Measurements from ENCODE around the gene SLC35E3. TPM values are rescaled to one million over a fixed set of nuclear protein-coding genes. Genes with fewer than 3 reads are reported as not detected.

The SLC35E3 gene
- total and polyA plus RNA-seq, 2 experiments from 2014 or later = 1.9 to 16.2 TPM

DNA sequence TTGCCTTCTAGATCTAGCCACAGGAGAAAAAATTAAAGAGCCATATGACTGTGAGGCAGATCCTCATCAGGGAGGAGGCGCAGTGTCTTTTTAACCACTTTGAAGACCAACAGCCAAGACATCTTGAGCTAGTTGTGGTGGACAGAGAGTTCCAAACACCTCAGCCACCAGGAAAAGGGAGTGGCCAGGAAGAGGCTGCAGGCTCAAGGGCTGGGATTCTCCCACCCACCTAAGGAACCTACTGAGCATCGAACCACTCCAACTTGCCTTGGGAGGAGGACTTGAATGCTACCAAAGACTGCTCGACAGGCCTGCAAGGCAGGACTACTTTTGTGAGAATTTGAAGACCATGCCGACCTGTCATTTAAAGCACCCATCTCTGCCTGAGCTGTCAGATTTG is 47.5 kb downstream of the SLC35E3 start:
- Histone ChIP-seq H3K9me2 (ENCODE audit: insufficient read depth) (no peaks in the 10 kb centered on the region), H3K36me3 (ENCODE audit: low read depth) (no peaks in the 10 kb centered on the region), H4K20me1 (ENCODE audit: insufficient read depth) (no peaks in the 10 kb centered on the region), H2AFZ (no peak overlapping the region), H3K4me2 (ENCODE audit: unreplicated experiment) (no peak overlapping the region), H3K4me1 (ENCODE audit: insufficient read depth) (peaks cover 11% of the 10 kb centered on the region), H3K27me3 (replicated peaks; ENCODE audit: insufficient read depth) (no peaks in the 10 kb centered on the region), H3K9ac (no peak overlapping the region), H3K9me3 (ENCODE audit: low read depth) (no peaks in the 10 kb centered on the region), H3K4me3 (no peak overlapping the region), H3K79me2 (ENCODE audit: insufficient read depth) (no peaks in the 10 kb centered on the region), H3K27ac (no peak overlapping the region), H3F3A (ENCODE audit: insufficient read depth) (peaks cover 9% of the 10 kb centered on the region; the same call in 1 of the 2 replicates)
- DNase-seq = no peak
- in situ Hi-C loops (cut with MboI) = no loop called here
- TF ChIP-seq EZH2 (IDR thresholded peaks at IDR 0.05; ENCODE audit: insufficient read depth, poor library complexity, severe bottlenecking) (no peak), EZH2phosphoT487 (IDR thresholded peaks at IDR 0.05; ENCODE audit: insufficient read depth, low read depth) (no peak)
- WGBS, 2 experiments (ENCODE audit: low coverage in 1 of 2, low lambda C conversion rate in 2 of 2, missing lambda C conversion rate in 2 of 2) = 98 to 100% methylated on average over 4 of the region's 4 CpGs

DNA sequence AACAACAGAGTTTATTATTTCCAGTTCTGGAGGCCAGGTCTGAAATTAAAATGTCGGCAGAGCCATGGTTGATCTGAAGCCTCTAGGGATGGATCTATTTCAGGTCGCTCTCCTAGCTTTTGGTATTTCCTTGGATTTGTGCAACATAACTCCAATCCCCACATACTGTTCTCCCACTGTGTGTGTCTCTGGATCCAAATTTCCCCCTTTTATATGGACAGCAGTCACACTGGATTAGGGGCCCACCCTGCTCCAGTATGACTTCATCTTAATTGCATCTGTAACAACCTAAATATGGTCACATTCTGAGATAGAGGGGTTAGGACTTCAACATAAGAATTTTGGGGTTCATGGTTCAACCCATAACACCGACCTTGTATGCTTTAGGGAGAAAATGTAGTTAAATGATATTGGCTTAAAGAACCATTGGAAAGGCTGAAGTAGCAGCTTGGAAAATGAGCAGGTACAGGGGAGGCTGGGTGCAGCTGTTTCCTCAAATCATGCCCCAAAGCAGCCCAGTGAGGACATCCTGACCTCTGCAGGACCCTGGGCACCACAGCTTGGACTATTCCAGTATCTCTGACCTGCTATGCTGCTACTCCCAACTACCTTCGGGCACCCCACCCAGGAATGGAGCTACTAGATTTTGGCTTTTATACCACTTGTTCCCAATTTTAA is 48.1 kb downstream of the SLC35E3 start:
- Histone ChIP-seq H3K4me2 (ENCODE audit: unreplicated experiment) (no peak overlapping the region), H4K20me1 (ENCODE audit: insufficient read depth) (no peaks in the 10 kb centered on the region), H2AFZ (no peak overlapping the region), H3K27me3 (replicated peaks; ENCODE audit: insufficient read depth) (no peaks in the 10 kb centered on the region), H3K79me2 (ENCODE audit: insufficient read depth) (no peaks in the 10 kb centered on the region), H3K9me3 (ENCODE audit: low read depth) (no peaks in the 10 kb centered on the region), H3K9me2 (ENCODE audit: insufficient read depth) (no peaks in the 10 kb centered on the region), H3K9ac (no peak overlapping the region), H3F3A (ENCODE audit: insufficient read depth) (peaks cover 9% of the 10 kb centered on the region; the same call in 1 of the 2 replicates), H3K4me1 (ENCODE audit: insufficient read depth) (peaks cover 11% of the 10 kb centered on the region), H3K4me3 (no peak overlapping the region), H3K36me3 (ENCODE audit: low read depth) (no peaks in the 10 kb centered on the region), H3K27ac (no peak overlapping the region)
- DNase-seq = no peak
- 94 to 95% methylated on average over 4 of the region's 4 CpGs for WGBS, 2 experiments (ENCODE audit: low coverage in 1 of 2, low lambda C conversion rate in 2 of 2, missing lambda C conversion rate in 2 of 2)
- in situ Hi-C loops (cut with MboI) = no loop called here
- no peak for TF ChIP-seq EZH2 (IDR thresholded peaks at IDR 0.05; ENCODE audit: insufficient read depth, poor library complexity, severe bottlenecking)
- no peak for TF ChIP-seq EZH2phosphoT487 (IDR thresholded peaks at IDR 0.05; ENCODE audit: insufficient read depth, low read depth)

DNA sequence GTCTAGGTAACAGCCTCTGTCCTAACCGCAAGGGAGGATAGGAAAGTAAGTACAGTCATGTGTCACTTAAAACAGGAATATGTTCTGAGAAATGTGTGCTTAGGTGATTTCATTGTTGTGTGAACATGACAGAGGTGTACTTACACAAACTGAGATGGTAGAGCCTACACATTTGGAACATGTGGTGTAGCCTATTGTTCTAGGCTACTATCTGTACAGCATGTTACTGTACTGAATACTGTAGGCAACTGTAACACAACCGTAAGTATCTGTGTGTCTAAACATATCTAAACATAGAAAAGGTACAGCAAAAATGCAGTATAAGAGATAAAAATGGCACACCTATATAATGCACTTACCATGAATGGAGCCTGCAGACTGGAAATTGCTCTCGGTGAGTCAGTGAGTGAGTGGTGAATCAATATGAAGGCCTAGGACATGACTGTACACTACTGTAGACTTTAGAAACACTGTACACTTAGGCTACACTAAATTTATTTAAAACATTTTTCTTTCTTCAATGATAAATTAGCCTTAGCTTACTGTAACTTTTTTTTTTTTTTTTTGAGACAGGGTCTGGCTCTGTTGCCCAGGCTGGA is 48.8 kb downstream of the SLC35E3 start:
- no peaks in the 10 kb centered on the region for H3K27me3 ChIP-seq (replicated peaks; ENCODE audit: insufficient read depth)
- peaks cover 9% of the 10 kb centered on the region; the same call in 1 of the 2 replicates for H3F3A ChIP-seq (ENCODE audit: insufficient read depth)
- H3K79me2 ChIP-seq (ENCODE audit: insufficient read depth) = no peaks in the 10 kb centered on the region
- H3K4me1 ChIP-seq (ENCODE audit: insufficient read depth) = peaks cover 11% of the 10 kb centered on the region
- no peaks in the 10 kb centered on the region for H3K9me3 ChIP-seq (ENCODE audit: low read depth)
- H3K36me3 ChIP-seq (ENCODE audit: low read depth) = no peaks in the 10 kb centered on the region
- no peak overlapping the region for H3K9ac ChIP-seq
- H3K4me2 ChIP-seq (ENCODE audit: unreplicated experiment) = no peak overlapping the region
- in situ Hi-C loops (cut with MboI) = no loop called here
- 48 to 58% methylated on average over 3 of the region's 3 CpGs for WGBS, 2 experiments (ENCODE audit: low coverage in 1 of 2, low lambda C conversion rate in 2 of 2, missing lambda C conversion rate in 2 of 2)
- H3K4me3 ChIP-seq = no peak overlapping the region
- no peaks in the 10 kb centered on the region for H4K20me1 ChIP-seq (ENCODE audit: insufficient read depth)
- TF ChIP-seq EZH2 (IDR thresholded peaks at IDR 0.05; ENCODE audit: insufficient read depth, poor library complexity, severe bottlenecking) (no peak), EZH2phosphoT487 (IDR thresholded peaks at IDR 0.05; ENCODE audit: insufficient read depth, low read depth) (no peak)
- DNase-seq = peak; percentile 82
- no peaks in the 10 kb centered on the region for H3K9me2 ChIP-seq (ENCODE audit: insufficient read depth)
- no peak overlapping the region for H2AFZ ChIP-seq
- peak overlapping the region; percentile 42 for H3K27ac ChIP-seq

DNA sequence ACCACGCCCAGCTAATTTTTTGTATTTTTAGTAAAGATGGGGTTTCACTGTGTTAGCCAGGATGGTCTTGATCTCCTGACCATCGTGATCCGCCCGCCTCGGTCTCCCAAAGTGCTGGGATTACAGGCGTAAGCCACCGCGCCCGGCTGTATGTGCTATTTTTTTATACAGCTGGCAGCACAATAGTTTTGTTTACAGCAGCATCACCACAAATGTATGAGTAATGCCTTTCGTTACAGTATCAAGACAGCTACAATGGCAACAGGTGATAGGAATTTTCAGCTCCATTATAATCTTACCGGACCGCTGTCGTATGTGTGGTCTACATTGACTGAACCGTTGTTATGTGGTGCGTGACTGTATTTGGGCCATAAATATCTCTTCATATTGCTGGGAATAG is 50.4 kb downstream of the SLC35E3 start:
- no peak for TF ChIP-seq EZH2phosphoT487 (IDR thresholded peaks at IDR 0.05; ENCODE audit: insufficient read depth, low read depth)
- no peak overlapping the region for H2AFZ ChIP-seq
- H3K79me2 ChIP-seq (ENCODE audit: insufficient read depth) = no peaks in the 10 kb centered on the region
- H3K9ac ChIP-seq = no peak overlapping the region
- H3K4me3 ChIP-seq = no peak overlapping the region
- no peak overlapping the region for H3K27ac ChIP-seq
- WGBS, 2 experiments (ENCODE audit: low coverage in 1 of 2, low lambda C conversion rate in 2 of 2, missing lambda C conversion rate in 2 of 2) = 93 to 97% methylated on average over 15 of the region's 15 CpGs
- peaks cover 11% of the 10 kb centered on the region for H3K4me1 ChIP-seq (ENCODE audit: insufficient read depth)
- no peaks in the 10 kb centered on the region for H3K9me2 ChIP-seq (ENCODE audit: insufficient read depth)
- no peak for DNase-seq
- H3K36me3 ChIP-seq (ENCODE audit: low read depth) = no peaks in the 10 kb centered on the region
- no peak overlapping the region for H3K4me2 ChIP-seq (ENCODE audit: unreplicated experiment)
- no peaks in the 10 kb centered on the region for H3K27me3 ChIP-seq (replicated peaks; ENCODE audit: insufficient read depth)
- in situ Hi-C loops (cut with MboI) = no loop called here
- no peaks in the 10 kb centered on the region for H3K9me3 ChIP-seq (ENCODE audit: low read depth)
- peaks cover 9% of the 10 kb centered on the region; the same call in 1 of the 2 replicates for H3F3A ChIP-seq (ENCODE audit: insufficient read depth)
- no peaks in the 10 kb centered on the region for H4K20me1 ChIP-seq (ENCODE audit: insufficient read depth)
